PC-3 (cell line): Measurements from ENCODE around the gene NTRK1.

Experiments used
- CTCF ChIP-seq: fragments of 300-600 bp; sonication (generic); conservative IDR thresholded peaks from 2 replicates; pipeline ENCODE4 v1.5.1; 2017; ENCODE audit warnings: antibody characterized with exemption, low read depth, mild to moderate bottlenecking, low read length
- EZH2 ChIP-seq: fragments of 300-600 bp; sonication (generic); IDR thresholded peaks from one replicate; pipeline ENCODE4 v1.6.1; 2017; ENCODE audit warnings: antibody characterized with exemption, mild to moderate bottlenecking, low read length; ENCODE audit not compliant: unreplicated experiment
- EZH2phosphoT487 ChIP-seq: fragments of 300-600 bp; sonication (generic); IDR thresholded peaks from 2 replicates; pipeline ENCODE4 v1.6.1; 2018; ENCODE audit warnings: mild to moderate bottlenecking, antibody characterized with exemption, low read length, borderline replicate concordance

GRCh38 chr1:156838972-156839371 is 21.7 kb upstream of the NTRK1 start:
- peak; percentile 98 for TF ChIP-seq CTCF
- TF ChIP-seq EZH2phosphoT487: no peak
- no peak for TF ChIP-seq EZH2
